ENCODE measurements around the gene CABP2.
A peak's percentile ranks its signal among the peaks of the same experiment; 100 is the strongest.

Gene CABP2

GRCh38 chr11:67507242-67507863 lies 15.9 kb downstream of the CABP2 start:
- no peak for DNase-seq

DNA sequence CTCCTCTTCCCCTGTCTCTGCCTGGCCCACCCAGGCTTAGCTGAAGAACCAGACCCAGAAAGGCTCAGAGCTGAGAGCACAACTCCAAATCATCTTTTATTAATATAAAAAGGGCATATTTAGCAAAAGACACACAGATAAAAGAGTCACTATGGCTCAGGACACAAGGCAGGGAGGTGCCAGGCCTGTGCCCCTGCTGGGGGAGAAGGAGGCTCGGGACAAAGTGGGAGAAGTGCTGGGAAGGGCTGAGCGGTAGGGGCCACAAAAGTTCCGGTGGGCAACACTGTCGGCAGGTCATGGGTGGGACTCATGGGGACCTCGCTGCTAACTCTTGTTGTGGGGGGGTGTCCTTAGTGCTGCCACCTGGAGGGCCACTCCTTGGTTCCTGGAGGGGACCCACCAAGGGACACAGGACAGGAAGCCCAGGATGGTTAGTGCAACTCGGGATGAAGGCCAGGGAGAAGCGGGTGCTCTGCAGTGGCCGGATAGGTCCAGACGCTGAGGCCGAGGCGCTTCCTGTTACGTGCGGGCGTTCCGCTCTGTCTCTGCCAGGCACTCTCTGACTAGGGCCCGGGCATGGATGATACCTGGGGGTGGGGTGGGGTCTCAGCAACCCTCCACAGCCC lies 16.7 kb downstream of the CABP2 start:
- DNase-seq, result no peak

GRCh38 chr11:67505605-67506396 lies 17.4 kb downstream of the CABP2 start:
- peak; percentile 21 for DNase-seq

- no peak for DNase-seq
These were observed 18.2 kb downstream of the CABP2 start, which contains the start of gene PITPNM1 for GRCh38 chr11:67504950-67505581. PITPNM1 (minus strand) TSS chr11:67505363; CDS start chr11:67504180, 1,183 bp downstream.

- DNase-seq, result no peak
These were observed 19.0 kb downstream of the CABP2 start for GRCh38 chr11:67504005-67504949.

GRCh38 chr11:67503119-67504004 lies 19.9 kb downstream of the CABP2 start:
- DNase-seq, result no peak

GRCh38 chr11:67502328-67502979 lies 20.8 kb downstream of the CABP2 start:
- no peak for DNase-seq

DNA sequence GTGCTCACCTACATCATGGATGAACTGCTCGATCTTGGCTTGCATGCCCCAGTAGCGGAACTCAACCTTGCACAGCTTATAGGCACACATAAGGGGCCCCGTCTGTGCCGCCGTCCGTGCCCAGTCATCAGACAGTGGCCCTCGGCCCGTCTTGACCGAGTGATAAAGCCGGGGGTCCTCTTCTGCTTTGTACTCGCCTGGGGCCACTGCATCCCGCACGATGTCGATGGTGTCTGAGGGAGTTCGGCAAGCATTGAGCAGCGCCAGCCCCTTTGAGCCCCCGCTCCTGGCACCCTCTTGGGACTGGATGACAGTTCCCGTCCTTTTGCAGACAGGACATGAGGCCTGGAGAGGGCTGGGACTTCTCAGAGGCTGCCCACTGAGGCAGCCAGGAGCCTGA lies 21.4 kb downstream of the CABP2 start:
- DNase-seq, result no peak

DNA sequence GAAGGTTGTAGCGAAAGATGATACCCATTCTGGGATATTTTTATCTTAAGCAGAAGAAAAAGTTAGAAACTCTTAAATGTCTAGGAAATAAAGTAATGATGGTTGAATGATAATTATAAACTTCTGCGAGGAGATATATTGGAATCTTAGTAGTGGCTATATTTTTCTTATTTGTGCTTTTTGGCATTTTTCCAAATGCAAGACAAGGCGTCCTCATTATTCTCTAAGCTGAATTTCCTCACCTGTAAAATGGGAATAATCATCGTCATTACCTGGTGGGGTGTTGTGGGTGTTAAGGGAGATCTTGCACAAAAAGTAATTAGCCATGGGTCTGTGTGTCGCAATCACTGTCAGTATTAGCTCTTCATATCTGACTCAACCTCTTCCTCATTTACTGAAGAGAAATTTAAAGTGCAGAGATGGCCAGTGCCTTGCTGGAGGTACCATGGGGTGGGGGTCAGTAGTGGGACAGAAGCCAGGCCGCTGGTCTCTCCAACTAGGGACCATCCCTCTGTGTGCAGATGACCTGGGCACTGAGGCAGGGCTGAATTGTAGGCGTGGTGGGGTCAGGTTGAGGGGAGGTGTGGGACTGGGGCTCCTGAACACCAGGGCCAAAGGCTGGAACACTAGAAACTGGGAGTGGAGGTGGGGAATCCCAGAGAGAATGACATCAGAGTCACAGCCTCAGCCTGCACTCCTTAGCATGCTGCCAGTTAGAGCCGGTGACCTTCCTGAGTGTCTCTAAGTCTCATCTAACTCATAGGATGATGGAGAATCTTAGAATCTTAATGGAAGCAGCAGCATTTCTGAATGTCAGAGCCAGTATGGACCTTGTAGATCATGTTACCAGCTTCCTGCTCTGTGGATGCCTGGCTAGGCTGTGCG lies 22.2 kb downstream of the CABP2 start:
- no peak for DNase-seq

- DNase-seq, result no peak
These were observed 22.8 kb downstream of the CABP2 start for GRCh38 chr11:67500484-67500821.

GRCh38 chr11:67499808-67500483 lies 23.3 kb downstream of the CABP2 start:
- DNase-seq, result no peak

GRCh38 chr11:67498544-67498972 lies 24.7 kb downstream of the CABP2 start:
- DNase-seq, result no peak

GRCh38 chr11:67497656-67498291 lies 25.5 kb downstream of the CABP2 start:
- DNase-seq, result no peak

DNA sequence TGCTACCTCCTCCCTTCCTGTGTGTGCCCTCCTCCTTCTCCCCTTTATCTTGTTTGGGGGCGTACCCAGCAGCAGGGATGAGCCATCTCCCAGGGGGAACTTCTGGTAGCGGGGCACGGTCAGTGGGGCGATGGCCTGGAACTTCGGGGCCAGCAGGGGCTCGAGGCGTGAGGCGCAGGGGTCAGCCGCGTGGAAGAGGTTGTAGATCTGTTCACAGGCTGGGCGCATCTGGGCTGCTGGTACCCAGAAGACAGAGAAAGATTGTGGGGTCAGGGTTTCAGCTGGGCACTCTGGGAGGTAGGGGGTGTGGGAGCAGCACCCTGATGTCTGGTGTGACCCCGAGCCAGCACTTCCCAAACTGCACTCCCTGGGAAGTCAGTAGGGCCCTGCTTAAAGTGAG lies 27.1 kb downstream of the CABP2 start:
- no peak for DNase-seq

DNA sequence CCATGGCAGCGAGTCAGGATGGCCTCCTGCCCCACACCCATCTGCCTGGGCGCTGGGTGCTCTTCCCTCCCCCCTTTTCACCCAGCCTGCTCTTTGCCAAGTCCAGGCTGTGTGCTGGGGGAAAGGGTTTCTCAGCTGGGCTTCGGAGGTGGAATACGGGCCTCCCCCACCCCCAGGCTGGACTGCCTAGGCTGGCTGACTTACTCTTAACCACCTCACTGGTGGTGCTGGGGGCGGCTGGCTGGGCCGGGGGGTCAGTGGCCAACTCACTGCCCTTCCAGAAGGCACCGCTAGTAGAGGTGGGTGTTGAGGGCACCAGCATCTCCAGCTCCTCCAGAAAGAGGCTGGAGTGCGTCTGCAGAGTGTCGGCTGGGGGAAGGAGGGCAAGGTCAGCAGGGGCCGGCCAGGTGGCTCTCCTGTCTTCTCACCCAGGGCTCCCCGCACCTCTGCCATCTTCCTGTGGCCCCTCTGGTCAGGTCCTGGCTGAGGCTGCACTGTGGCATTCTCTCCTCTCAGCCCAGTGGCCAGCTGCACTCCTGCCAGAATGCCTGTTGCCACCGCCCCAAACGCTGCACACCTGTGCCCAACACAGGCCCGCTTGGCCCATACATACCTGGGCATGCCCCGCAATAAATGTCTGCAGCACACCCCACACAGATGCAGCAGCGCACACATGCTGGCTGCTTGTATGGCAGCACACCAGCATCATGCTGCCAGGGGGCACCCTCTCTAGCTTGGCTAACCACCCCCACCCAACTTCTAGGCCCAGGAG lies 27.8 kb downstream of the CABP2 start:
- DNase-seq, result no peak

DNA sequence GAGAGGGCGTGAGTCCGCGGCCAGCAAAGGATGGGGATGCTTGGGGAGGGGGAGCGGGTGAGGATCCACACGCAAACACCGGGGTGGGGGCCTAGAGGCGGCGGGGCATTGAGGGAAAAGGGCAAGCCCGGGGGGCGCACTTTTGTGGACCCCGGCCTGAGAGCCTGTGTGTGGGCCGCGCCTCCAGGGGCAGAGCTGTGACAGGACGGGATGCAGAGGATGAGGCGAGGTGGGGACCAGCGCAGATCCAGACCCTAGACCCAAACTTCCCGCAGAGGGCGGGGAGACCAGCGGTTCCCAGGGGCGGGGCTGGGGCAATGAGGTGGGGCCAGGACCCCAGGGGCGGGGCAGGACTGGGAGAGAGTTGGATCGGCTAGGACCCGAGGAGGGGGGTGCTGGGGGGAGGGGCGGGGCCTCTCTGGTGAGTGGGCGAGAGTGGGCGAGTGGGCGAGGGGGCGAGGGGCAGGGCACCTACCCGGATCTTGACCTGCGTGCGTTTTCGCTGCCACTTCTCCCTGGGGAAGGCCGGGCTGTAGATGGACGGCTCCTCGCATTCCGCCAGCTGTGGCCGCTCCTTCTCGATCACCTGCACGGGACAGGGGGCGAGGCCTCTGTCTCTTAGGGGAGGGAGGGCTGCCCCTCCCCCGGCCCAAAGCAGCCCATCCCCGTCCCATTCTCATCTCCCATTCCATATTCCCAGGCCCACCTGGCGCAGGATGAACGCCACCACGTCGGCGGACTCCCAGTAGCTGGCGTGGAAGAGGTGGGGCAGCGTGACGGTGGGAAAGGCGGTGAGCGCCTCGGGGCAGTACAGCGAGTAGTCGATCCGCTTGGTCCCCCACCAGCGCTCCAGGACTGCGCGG lies 28.6 kb downstream of the CABP2 start:
- no peak for DNase-seq

All from NCI-H2081 treated with DMSO at 0.1 percent for 48 hours (cell line).